HG02970 (cell line): Measurements from ENCODE around the gene ATXN10.

Source experiments
- ATAC-seq: cut with Tn5 transposase; IDR thresholded peaks from one replicate; pipeline ENCODE4 v1.9.1; 2021; ENCODE audit warnings: mild to moderate bottlenecking, moderate library complexity, moderate number of reproducible peaks; ENCODE audit not compliant: unreplicated experiment, low FRiP score

The ATXN10 gene

DNA sequence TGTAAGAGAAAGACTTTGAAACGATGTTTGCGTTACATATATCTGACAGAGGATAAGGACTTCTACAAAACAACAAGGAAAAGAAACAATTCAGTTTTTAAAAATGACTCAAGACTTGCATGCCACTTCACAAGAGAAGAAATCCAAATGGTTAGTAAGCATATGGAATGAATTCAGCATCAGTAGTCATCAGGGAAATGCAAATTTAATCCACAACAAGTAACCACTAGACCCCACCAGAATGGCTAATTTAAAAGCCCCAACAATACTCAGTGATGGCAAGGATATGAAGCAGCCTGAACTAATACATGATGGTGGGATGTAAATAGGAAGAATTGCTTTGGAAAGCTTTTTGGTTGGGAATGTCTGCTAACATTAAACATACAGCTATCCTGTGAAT is 142.6 kb downstream of the ATXN10 start:
- ATAC-seq = no peak

DNA sequence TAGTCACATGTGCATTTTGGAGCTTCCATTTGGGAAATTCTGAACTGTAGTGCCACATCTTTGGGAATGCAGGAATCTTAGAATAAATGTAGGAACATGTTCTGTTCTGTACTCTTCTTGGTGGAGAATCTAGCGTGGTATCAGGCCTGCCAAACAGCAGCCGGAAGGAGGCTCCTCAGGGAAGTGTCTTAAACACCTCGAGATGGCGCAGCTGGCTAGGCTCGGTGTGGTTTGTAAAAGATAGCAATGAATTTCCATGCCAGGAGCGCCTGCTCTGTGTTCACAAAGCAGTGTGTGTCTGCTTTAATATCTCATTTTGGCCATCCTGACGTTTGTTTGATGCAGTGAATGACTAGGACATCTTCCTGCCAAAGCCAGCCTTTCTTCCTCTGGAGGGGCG is 145.1 kb downstream of the ATXN10 start:
- ATAC-seq = no peak

DNA sequence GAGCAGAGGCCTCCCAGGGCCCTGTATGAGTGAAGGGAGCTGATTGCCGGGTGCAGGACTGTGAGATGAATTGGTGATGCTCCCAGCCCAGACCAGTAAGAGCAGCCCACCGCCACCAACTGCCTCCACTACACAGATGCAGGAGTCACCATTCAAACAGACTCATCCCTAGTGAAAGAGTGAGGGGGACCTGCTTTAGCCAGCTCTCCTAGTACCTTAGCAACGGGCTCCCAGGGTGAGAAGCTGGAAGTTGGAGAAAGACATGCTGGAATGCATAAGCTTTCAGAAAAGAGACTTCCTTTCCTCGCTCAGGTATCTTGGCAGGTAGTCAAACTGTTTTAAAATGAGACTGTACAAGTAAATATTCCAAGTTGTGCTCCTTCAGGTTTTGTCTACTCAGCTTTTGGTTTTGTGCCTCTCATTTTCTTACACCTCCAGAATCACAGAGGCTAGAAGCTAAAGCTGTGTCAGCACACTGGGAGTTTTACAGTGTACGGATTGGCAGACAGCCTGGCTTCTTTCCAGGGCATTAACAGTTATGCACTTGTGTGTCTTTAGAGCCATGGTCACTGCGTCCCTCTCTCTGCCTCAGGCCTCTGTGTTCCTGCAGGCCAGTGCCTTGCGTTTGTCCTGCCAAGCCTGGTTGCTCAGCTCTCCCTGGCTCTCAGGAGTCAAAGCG is 146.2 kb downstream of the ATXN10 start:
- no peak for ATAC-seq

DNA sequence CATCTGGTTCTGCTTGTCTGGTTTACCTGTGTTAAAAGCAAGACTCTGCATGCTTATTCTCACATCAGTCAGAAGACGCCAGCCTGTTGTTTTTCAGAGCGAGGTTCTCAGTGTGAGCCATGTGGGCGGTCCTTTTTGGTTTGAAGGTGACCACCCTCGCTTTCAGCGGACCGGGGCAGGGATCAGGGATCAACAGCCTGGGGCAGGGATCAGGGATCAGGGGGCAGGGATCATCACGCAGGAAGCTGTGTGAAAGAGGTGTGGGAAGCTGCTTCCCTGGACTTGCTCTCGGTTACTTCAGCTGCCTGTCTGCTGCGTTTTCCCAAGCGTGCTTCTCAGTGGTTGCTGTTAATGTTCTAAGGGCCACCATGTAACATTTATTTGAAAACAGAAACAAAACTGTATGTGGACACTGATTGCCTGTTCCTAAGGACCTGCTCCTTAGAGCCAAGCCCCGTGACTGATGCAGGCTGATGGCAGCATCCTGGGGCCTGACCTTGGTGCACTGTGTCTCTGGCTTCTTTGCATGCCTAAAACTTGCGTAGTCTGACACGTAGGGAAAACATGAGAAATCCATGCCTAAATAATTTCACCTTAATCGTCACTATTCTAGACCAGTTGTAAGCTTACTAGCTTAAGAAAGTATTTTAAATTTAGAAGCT is 146.9 kb downstream of the ATXN10 start:
- no peak for ATAC-seq

DNA sequence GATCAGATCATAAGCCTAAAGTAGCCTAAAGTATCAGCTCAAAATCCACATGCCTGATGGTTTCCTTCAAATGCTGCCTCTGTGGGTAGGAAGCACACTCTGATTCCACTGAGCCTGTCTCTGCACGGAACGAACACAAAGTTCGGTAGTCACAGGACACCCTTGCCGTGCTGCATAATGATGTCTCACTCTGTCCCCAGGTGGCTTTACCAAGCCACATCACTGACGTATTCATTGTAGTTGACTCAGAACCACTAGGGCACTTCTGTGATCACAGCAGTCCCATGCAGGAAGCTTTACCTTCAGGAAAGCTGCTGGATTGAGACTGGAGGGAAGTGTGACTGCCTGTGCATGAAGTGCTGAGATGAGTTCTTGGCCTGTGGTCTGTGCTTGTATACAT is 147.7 kb downstream of the ATXN10 start:
- no peak for ATAC-seq

DNA sequence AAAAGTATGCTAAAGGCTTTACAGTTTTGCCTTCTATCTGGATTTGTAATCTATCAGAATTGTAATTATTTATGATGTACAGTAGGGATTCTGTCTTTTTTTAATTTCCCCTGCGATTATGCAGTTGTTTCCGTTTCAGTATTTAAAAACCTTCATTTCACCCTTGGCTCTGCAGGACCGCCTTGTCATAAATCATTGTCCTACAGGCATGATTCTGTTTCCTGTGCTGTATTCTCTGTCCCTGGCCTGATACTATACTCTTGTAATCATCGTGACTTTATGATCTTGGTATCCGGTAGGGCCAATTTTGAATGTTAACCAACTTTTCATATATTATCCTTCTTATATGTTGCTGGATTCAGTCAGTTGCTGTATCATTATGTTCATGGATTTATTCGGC is 151.7 kb downstream of the ATXN10 start:
- ATAC-seq = no peak

DNA sequence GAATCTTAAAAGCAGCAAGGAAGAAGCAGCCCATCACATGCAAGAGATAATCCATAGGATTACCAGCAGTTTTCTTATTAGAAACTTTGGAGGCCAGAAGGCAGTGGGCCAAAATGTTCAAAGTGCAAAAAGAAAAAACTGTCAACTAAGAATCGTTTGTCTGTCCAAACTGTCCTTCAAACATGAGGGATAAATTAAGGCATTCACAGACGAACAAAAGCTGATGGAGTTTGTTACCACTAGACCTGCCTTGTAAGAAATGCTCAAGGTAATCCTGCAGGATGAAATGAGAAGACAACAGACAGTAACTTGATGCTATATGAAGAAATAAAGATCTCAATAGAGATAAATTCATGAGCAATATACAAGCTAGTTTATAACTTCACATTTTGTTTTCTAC is 154.9 kb downstream of the ATXN10 start:
- ATAC-seq = no peak

DNA sequence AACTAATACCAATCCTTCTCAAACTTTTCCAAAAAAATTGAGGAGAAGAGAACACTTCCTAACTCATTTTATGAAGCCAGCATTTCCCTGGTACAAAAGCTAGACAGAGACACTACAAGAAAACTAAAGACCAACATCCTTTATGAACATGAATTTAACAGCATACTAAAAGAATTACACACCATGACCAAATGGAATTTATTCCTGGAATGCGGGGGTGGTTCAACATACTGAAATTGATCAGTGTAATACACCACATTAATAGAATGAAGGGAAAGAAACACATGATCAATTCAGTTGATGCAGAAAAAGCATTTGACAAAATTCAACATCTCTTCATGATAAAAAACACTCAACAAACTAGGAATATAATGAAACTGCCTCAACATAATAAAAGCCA is 157.2 kb downstream of the ATXN10 start:
- ATAC-seq = no peak

DNA sequence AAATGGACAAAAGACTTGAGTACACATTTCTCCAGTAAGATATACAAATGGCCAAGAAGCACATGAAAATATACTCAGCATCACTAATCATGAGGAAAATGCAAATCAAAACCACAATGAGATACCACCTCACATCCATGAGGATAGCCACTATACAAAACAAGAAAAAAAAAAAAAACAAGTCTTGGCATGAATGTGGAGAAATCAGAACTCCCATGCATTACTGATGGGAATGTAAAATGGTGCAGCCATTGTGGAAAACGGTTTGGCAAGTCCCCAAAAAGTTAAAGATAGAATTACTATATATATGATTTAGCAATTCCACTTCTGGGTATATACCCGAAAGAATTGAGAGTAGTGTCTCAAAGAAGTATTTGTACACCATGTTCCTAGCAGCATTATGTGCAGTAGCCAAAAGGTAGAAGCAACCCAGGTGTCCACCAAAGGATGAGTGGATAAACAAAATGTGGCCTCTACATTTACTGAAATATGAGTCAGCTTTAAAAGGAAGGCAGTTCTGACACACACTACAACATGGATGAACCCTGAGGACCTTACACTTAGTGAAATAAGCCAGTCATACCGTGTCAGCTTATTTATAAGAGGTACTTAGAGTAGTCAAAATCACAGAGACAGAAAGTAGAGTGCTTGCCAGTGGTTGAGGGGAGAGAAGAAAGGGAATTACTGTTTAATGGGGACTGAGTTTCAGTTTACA is 159.1 kb downstream of the ATXN10 start:
- ATAC-seq = no peak

DNA sequence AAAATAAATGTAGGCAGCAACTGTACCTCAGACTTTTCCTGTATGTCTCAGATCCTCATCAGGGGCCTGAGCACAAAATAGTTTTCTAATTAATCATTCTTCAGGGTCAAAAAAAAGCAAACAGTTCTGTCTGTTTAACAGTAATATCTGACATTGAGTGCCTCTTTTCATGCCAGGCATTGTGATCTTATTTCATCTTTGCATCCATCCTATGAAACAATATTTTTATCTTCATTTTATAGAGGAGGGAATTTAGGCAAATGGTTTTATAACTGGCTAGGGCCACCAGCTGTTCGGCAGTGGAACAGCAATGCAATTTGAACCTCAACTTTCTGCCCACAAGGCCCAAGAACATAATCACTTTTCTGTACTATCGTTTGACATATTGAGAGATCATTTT is 159.8 kb downstream of the ATXN10 start:
- no peak for ATAC-seq

DNA sequence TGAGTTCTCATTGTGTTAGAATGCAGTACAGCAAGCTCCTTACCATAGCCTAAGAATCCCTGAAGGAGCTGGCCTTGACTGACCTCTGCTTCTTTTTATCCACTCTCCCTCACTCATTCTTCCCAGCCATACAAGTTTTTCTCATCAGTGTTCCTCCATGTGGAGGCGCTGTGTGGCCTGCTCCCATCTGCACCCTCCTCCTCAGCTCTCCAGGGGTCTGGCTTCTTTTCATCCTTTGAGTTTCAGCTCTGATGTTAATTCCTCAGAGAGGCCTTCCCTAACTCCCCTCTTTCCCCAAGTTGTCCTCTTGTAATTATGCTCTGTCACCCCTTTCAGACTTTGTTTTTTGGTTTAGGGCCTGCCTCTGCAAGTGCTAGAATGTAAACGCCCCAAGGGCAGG is 160.5 kb downstream of the ATXN10 start:
- ATAC-seq = no peak

DNA sequence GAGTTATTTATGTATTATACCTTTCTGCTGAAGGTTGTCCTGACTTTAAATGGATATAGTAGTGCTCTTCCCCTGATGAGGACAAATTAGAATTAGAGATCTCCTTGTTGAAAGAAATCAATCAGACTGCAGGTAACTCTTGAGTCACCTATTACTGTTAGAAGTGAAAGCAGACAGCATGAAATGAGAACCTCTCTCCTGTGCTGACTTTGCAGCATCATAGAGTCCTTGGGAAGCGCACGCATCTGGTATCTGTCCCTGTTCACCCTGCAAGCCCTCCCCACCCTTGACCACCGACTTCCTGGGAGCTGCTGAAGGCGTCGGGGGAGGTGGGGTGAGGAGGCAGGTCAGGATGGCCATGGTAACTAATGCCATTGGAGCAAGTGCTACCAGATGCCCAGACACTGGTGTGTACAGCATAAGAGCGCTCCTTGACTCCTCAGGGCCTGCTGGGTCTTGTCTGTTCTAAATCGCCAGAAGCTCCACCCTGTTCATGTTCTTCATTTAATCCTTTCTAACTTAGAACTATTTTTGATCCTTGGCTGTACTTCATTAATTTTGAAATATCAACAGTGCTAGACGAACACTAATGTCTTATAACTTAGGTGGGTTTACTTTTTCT is 161.4 kb downstream of the ATXN10 start:
- ATAC-seq = no peak

DNA sequence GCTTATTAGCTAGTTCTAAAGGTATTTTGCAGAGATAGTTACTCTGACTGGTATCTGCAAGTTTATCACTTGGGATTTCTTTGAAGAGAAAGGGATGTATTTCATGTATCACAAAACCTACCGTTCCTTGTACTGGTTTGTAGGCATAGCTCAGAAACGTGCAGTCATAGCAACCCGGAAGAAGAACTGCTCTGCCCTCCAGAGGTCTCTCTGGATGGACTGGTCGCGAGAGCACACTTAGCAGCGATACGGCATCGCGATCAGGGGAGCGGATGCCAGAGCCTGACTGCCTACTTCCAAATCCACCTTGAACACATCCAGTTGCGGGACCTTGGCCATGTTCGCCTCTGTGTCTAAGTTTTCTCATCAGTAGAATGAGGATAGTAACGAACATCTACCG is 162.0 kb downstream of the ATXN10 start:
- no peak for ATAC-seq

DNA sequence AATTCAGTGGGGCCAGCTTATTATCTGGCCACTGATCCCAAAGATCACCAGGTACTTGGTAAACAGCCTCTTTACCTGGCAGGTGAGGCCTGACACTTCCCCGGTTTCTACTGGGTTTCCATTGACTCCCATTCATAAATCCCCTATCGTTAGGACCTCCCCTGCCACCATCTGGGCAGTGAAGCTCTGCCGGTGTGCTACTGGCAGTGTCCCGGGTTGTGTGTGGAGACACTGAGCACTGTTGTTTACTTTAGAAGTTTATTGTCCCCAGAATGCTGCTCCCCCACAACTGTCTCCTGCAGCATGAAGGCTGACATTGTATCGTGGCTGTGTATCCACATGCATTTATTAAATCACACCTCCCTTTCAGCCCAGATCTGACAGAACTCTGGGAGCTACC is 162.6 kb downstream of the ATXN10 start:
- no peak for ATAC-seq

DNA sequence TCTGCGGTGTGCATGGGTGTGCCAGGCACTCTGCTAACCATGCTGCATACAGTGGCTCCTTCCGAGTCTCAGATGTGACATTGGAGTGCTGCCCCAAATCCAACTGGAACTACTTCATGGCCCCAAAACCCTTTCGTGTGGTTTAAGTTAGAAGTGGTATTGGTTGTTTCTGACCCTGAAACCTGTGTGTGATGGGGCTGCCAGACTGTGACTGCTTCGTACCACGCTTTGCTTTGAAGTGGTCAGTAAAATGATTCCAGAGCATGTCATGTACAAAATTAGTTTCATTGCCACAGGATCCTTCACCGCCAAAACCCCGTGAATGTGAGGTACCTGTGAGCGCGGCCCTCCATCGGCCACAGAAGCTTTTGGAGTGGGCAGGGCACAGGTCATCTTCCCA is 163.2 kb downstream of the ATXN10 start:
- no peak for ATAC-seq

DNA sequence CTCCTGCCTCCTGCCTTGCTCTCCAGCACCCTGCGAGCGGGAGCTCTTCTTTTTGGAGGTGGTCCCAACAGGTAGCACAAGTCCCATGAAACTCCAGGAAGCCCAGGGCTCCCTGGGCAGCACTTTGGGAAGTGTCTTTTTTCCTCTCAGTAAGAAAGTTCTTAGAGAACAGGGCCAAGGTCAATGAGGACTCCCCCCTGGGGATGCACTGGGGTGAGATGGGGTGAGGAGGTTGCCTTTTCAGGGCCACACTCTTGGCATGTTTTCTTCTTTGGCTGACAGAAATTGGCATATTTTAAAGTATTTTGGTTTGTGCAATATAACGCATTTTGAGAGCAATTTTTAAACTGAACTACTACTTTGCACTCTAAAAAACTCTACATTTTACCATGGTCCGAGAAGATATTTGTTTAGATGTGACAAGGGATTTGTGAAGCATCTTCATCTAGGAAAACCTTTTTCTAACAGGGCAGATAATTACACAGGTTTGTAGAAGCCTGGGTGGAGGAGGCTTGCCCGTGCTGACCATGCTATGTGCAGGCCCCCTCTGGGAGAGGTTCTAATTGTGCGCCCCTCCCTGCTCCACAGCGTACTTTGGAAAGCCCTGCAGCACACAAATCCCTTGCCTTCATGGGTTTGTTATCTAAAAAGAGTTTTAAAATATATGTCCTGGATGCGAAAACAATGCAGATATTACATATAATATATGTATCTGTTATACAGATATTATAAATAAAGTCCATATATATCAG is 165.0 kb downstream of the ATXN10 start:
- ATAC-seq = no peak

DNA sequence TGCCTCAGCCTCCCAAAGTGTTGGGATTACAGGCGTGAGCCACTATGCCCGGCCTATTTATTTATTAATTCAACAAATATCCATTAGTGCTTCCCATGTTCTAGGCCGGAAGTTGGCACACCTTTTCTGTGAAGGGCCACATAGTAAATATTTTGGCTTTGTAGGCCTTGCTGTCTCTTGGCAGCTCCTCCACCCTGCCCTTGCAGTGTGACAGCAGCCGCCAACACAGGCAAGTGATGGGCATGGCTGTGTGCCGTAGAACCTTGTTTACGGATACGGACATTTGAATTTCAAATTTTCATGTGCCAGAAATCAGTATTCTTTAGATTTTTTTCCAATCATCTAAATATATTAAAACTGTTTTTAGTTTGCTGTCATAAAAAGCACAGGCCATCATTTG is 165.9 kb downstream of the ATXN10 start:
- no peak for ATAC-seq

DNA sequence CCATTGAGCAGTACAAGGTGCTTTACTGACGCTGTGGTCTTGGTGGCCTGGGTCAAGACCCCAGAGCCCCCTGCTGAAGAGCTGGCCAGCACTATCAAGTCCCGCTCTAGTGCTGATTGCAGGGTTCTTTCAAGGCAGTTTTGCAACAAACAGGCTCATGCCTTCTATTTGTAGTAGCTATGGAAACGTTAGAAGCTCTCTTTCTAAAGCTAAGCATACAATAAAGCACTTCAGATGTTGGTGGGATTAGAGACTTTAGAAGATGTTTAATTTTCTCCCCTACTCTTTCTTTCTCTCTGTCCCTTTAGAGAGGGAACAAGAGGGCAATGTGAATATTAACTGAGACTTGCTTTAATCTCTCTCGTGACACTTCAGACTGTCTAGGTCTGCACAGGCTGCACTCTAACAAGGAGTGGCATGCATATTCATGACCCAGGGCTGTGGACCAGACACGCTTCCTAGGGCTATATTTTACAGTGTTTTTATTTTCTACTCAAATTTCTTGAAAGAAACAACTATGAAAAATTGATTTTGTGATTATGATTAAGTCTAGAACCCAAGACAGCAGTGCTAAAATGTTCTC is 166.8 kb downstream of the ATXN10 start:
- ATAC-seq = no peak

DNA sequence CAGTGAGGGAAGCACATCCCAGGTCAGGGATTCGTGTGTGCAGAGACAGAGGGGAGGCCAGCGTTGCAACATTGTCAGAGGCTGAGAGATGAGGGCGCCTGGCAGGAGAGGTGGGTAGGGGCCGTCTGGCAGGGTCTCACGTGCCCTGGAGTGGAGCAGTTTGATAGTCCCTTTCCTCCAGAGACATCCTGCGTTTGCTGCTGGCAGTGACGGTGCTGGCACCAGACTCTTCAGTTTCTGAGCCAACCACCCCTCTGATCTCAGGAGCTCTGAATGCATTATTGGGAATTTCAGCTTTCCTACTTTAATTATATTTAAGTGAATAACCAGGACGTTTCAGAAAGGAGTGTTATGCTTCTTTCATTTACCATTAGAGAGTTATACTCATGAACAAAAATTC is 168.8 kb downstream of the ATXN10 start:
- ATAC-seq = no peak

DNA sequence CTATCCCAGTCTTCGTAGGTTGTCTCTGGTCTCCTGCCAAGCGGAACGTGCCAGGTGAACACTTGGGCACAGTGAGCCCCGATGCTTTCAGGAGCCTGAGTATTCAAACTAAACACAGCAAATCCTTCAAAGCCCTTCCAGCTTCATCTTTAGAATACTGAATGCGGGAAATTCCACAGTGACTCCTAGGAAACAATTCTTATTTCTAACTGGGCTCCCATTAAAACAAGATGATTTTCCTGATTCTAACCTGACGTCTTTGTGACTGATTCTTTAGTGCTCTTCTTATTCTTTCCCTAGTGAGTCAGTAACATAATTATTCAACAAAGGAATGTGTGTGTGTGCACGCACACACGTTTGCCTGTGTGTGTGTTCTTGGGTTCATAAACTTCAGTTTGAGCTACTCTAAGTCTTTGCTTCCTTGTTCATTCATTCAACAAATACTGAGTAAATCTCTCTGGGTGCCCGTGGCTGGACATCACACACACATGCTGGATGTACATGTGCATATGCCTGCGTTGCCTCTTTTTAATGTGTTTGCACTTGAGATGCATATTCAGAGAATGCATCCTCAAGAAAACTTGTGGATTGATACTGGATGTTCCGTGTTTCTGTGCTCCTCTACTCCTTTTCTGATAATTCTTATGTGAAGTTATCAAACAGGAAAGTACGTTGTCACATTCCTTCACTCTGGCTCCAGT is 170.8 kb downstream of the ATXN10 start:
- no peak for ATAC-seq
